Measurements from ENCODE around the gene TEPSIN.

The TEPSIN gene

GRCh38 chr17:81198826-81199481 lies 39.9 kb downstream of the TEPSIN start:
- Histone ChIP-seq H3K36me3 (ENCODE audit: insufficient read depth, low read depth, low read length) (peaks cover 11% of the 10 kb centered on the region; the same call in 1 of the 2 replicates), H3K4me3 (ENCODE audit: low read length) (no peak overlapping the region), H3K9me3 (ENCODE audit: insufficient read depth, low read depth, low read length) (no peaks in the 10 kb centered on the region), H3K27me3 (ENCODE audit: insufficient read depth, low read length) (no peaks in the 10 kb centered on the region), H3K4me1 (ENCODE audit: insufficient read depth, low read length) (no peaks in the 10 kb centered on the region), H3K27ac (ENCODE audit: low read length) (no peak overlapping the region), H3K9ac (ENCODE audit: low read depth, low read length) (no peak overlapping the region)

- Histone ChIP-seq H3K9me3 (ENCODE audit: insufficient read depth, low read depth, low read length) (no peaks in the 10 kb centered on the region), H3K36me3 (ENCODE audit: insufficient read depth, low read depth, low read length) (peaks cover 16% of the 10 kb centered on the region), H3K4me3 (ENCODE audit: low read length) (no peak overlapping the region), H3K4me1 (ENCODE audit: insufficient read depth, low read length) (no peaks in the 10 kb centered on the region), H3K27me3 (ENCODE audit: insufficient read depth, low read length) (no peaks in the 10 kb centered on the region), H3K9ac (ENCODE audit: low read depth, low read length) (no peak overlapping the region), H3K27ac (ENCODE audit: low read length) (no peak overlapping the region)
Measured at GRCh38 chr17:81197831-81198490, 40.9 kb downstream of the TEPSIN start.

- H3K9ac ChIP-seq (ENCODE audit: low read depth, low read length), result no peak overlapping the region
- no peak overlapping the region for H3K4me3 ChIP-seq (ENCODE audit: low read length)
- H3K9me3 ChIP-seq (ENCODE audit: insufficient read depth, low read depth, low read length), result no peaks in the 10 kb centered on the region
- no peaks in the 10 kb centered on the region for H3K27me3 ChIP-seq (ENCODE audit: insufficient read depth, low read length)
- H3K36me3 ChIP-seq (ENCODE audit: insufficient read depth, low read depth, low read length), result peaks cover 16% of the 10 kb centered on the region
- H3K27ac ChIP-seq (ENCODE audit: low read length), result no peak overlapping the region
- H3K4me1 ChIP-seq (ENCODE audit: insufficient read depth, low read length), result no peaks in the 10 kb centered on the region
Measured at GRCh38 chr17:81197409-81197795, 41.5 kb downstream of the TEPSIN start.

- H3K27me3 ChIP-seq (ENCODE audit: insufficient read depth, low read length), result no peaks in the 10 kb centered on the region
- H3K4me3 ChIP-seq (ENCODE audit: low read length), result no peak overlapping the region
- H3K9ac ChIP-seq (ENCODE audit: low read depth, low read length), result no peak overlapping the region
- H3K9me3 ChIP-seq (ENCODE audit: insufficient read depth, low read depth, low read length), result no peaks in the 10 kb centered on the region
- H3K27ac ChIP-seq (ENCODE audit: low read length), result no peak overlapping the region
- H3K36me3 ChIP-seq (ENCODE audit: insufficient read depth, low read depth, low read length), result peaks cover 16% of the 10 kb centered on the region
- H3K4me1 ChIP-seq (ENCODE audit: insufficient read depth, low read length), result no peaks in the 10 kb centered on the region
Measured at GRCh38 chr17:81196505-81197408, 42.1 kb downstream of the TEPSIN start.

- Histone ChIP-seq H3K36me3 (ENCODE audit: insufficient read depth, low read depth, low read length) (peaks cover 12% of the 10 kb centered on the region), H3K4me1 (ENCODE audit: insufficient read depth, low read length) (no peaks in the 10 kb centered on the region), H3K27ac (ENCODE audit: low read length) (no peak overlapping the region), H3K27me3 (ENCODE audit: insufficient read depth, low read length) (no peaks in the 10 kb centered on the region), H3K4me3 (ENCODE audit: low read length) (no peak overlapping the region), H3K9ac (ENCODE audit: low read depth, low read length) (no peak overlapping the region), H3K9me3 (ENCODE audit: insufficient read depth, low read depth, low read length) (no peaks in the 10 kb centered on the region)
Measured at GRCh38 chr17:81195941-81196495, 42.8 kb downstream of the TEPSIN start.

- H3K27me3 ChIP-seq (ENCODE audit: insufficient read depth, low read length), result no peaks in the 10 kb centered on the region
- H3K4me3 ChIP-seq (ENCODE audit: low read length), result no peak overlapping the region
- no peak overlapping the region for H3K27ac ChIP-seq (ENCODE audit: low read length)
- H3K36me3 ChIP-seq (ENCODE audit: insufficient read depth, low read depth, low read length), result peaks cover 12% of the 10 kb centered on the region
- H3K4me1 ChIP-seq (ENCODE audit: insufficient read depth, low read length), result no peaks in the 10 kb centered on the region
- no peak overlapping the region for H3K9ac ChIP-seq (ENCODE audit: low read depth, low read length)
- no peaks in the 10 kb centered on the region for H3K9me3 ChIP-seq (ENCODE audit: insufficient read depth, low read depth, low read length)
Measured at GRCh38 chr17:81194941-81195901, 43.6 kb downstream of the TEPSIN start.

- H3K36me3 ChIP-seq (ENCODE audit: insufficient read depth, low read depth, low read length), result peaks cover 16% of the 10 kb centered on the region
- H3K27ac ChIP-seq (ENCODE audit: low read length), result no peak overlapping the region
- no peaks in the 10 kb centered on the region for H3K9me3 ChIP-seq (ENCODE audit: insufficient read depth, low read depth, low read length)
- H3K4me1 ChIP-seq (ENCODE audit: insufficient read depth, low read length), result no peaks in the 10 kb centered on the region
- no peak overlapping the region for H3K9ac ChIP-seq (ENCODE audit: low read depth, low read length)
- no peaks in the 10 kb centered on the region for H3K27me3 ChIP-seq (ENCODE audit: insufficient read depth, low read length)
- no peak overlapping the region for H3K4me3 ChIP-seq (ENCODE audit: low read length)
Measured at GRCh38 chr17:81194225-81194760, 44.6 kb downstream of the TEPSIN start.

GRCh38 chr17:81193470-81194224 lies 45.2 kb downstream of the TEPSIN start:
- H3K27me3 ChIP-seq (ENCODE audit: insufficient read depth, low read length), result no peaks in the 10 kb centered on the region
- no peak overlapping the region for H3K4me3 ChIP-seq (ENCODE audit: low read length)
- no peak overlapping the region for H3K27ac ChIP-seq (ENCODE audit: low read length)
- H3K9ac ChIP-seq (ENCODE audit: low read depth, low read length), result no peak overlapping the region
- H3K4me1 ChIP-seq (ENCODE audit: insufficient read depth, low read length), result no peaks in the 10 kb centered on the region
- H3K36me3 ChIP-seq (ENCODE audit: insufficient read depth, low read depth, low read length), result peaks cover 15% of the 10 kb centered on the region
- no peaks in the 10 kb centered on the region for H3K9me3 ChIP-seq (ENCODE audit: insufficient read depth, low read depth, low read length)

GRCh38 chr17:81193051-81193410 lies 45.8 kb downstream of the TEPSIN start:
- Histone ChIP-seq H3K4me1 (ENCODE audit: insufficient read depth, low read length) (no peaks in the 10 kb centered on the region), H3K36me3 (ENCODE audit: insufficient read depth, low read depth, low read length) (peaks cover 13% of the 10 kb centered on the region), H3K4me3 (ENCODE audit: low read length) (no peak overlapping the region), H3K27me3 (ENCODE audit: insufficient read depth, low read length) (no peaks in the 10 kb centered on the region), H3K9me3 (ENCODE audit: insufficient read depth, low read depth, low read length) (no peaks in the 10 kb centered on the region), H3K9ac (ENCODE audit: low read depth, low read length) (no peak overlapping the region), H3K27ac (ENCODE audit: low read length) (no peak overlapping the region)

GRCh38 chr17:81192386-81193050 lies 46.3 kb downstream of the TEPSIN start:
- no peaks in the 10 kb centered on the region for H3K4me1 ChIP-seq (ENCODE audit: insufficient read depth, low read length)
- no peak overlapping the region for H3K9ac ChIP-seq (ENCODE audit: low read depth, low read length)
- H3K36me3 ChIP-seq (ENCODE audit: insufficient read depth, low read depth, low read length), result peaks cover 10% of the 10 kb centered on the region; the same call in 1 of the 2 replicates
- H3K27ac ChIP-seq (ENCODE audit: low read length), result no peak overlapping the region
- no peaks in the 10 kb centered on the region for H3K27me3 ChIP-seq (ENCODE audit: insufficient read depth, low read length)
- H3K4me3 ChIP-seq (ENCODE audit: low read length), result no peak overlapping the region
- H3K9me3 ChIP-seq (ENCODE audit: insufficient read depth, low read depth, low read length), result no peaks in the 10 kb centered on the region
